Measurements from ENCODE around the gene GALNT10.

DNA sequence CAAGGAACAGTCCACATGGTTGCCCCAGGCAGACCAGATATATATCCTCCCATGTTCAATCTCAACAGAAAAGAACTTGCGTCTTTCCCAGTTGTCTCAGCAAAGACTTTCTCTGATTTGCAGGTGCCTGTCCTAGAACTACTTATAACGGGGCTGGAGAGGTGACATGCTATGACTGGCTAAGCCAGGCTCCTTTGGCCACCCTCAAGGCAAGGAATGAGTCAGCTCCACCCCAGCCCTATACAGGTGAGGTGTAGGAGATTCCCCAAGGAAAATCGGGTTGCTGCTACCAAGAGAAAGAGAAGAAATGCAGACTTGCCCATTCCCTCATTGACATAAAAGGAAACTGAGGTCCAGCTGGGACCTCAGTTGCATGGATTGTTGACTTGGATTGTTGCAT, 127.4 kb downstream of the GALNT10 start:
- TF ChIP-seq, protein P1, sequence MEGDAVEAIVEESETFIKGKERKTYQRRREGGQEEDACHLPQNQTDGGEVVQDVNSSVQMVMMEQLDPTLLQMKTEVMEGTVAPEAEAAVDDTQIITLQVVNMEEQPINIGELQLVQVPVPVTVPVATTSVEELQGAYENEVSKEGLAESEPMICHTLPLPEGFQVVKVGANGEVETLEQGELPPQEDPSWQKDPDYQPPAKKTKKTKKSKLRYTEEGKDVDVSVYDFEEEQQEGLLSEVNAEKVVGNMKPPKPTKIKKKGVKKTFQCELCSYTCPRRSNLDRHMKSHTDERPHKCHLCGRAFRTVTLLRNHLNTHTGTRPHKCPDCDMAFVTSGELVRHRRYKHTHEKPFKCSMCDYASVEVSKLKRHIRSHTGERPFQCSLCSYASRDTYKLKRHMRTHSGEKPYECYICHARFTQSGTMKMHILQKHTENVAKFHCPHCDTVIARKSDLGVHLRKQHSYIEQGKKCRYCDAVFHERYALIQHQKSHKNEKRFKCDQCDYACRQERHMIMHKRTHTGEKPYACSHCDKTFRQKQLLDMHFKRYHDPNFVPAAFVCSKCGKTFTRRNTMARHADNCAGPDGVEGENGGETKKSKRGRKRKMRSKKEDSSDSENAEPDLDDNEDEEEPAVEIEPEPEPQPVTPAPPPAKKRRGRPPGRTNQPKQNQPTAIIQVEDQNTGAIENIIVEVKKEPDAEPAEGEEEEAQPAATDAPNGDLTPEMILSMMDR (IDR thresholded peaks at IDR 0.05; ENCODE audit: borderline replicate concordance, extremely low read depth, low read length, poor library complexity, severe bottlenecking), result no peak
- no peak for TF ChIP-seq EZH2 (IDR thresholded peaks at IDR 0.05; ENCODE audit: borderline replicate concordance, low read depth, low read length, severe bottlenecking)
